Epithelial cell of proximal tubule (primary cell): ENCODE data around the gene PPP2R2C. TPM values are rescaled to one million over a fixed set of nuclear protein-coding genes. Genes with fewer than 3 reads are reported as not detected.

ENCODE experiments used
- DNase-seq: peaks from one replicate; pipeline ENCODE4 v3.0.0-alpha.2; 2011; ENCODE audit warnings: low read depth
- H3K4me3 ChIP-seq: 2 replicates; pipeline ENCODE4 v1.5.1; 2011; ENCODE audit warnings: low read depth, mild to moderate bottlenecking, low read length
- CTCF ChIP-seq: conservative IDR thresholded peaks from 2 replicates; pipeline ENCODE4 v1.5.1; 2012; ENCODE audit warnings: low read depth, mild to moderate bottlenecking, low read length
- total RNA-seq: library from RNA; depleted of rRNA; stranded (reverse); fragments of >200 nt; gene quantifications from 2 replicates; pipeline ENCODE4 v1.2.3, GENCODE V29; 2015

PPP2R2C gene
- total RNA-seq, 1 donor from 2014 or later = not detected

- TF ChIP-seq CTCF = no peak
- DNase-seq = no peak
- no peak overlapping the region for H3K4me3 ChIP-seq
Measured at GRCh38 chr4:6416518-6417286, 55.7 kb downstream of the PPP2R2C start.

- no peak for TF ChIP-seq CTCF
- no peak overlapping the region for H3K4me3 ChIP-seq
- no peak for DNase-seq
Measured at GRCh38 chr4:6415031-6415705, 57.2 kb downstream of the PPP2R2C start.

DNA sequence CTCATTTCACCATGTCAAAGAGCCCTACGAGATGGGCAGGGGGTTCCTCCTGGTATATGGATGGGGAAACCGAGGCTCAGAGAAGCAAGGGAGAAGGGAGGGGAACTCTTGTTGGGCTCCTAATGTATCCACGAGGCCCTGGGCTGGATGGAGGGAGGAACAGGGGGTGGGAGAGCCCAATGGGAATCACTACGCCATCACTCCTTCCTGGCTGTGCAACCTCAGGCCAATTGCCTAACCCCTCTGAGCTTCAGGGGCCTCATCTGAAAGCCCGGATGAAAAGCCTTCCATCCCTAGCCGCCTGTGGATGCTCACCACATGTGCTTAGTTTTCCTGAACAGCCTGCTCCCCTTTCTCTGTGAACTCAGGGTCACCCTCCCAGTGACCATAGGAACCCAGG, 57.8 kb downstream of the PPP2R2C start:
- TF ChIP-seq CTCF = no peak
- no peak overlapping the region for H3K4me3 ChIP-seq
- no peak for DNase-seq

DNA sequence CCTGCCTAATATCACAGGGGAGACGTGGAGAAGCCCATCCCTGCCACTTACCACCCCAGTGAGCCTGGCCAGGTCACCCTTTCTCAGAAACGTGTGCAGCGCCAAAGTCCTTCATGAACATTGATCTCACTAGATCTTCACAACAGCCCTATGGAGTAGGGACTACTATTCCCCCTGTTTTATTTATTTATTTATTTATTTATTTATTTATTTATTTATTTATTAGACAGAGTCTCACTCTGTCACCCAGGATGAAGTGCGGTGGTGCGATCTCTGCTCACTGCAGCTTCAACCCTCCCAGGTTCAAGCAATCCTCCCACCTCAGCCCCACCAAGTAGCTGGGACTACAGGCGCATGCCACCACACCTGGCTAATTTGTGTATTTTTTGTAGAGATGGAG, 61.8 kb downstream of the PPP2R2C start:
- H3K4me3 ChIP-seq = no peak overlapping the region
- DNase-seq = no peak
- TF ChIP-seq CTCF = no peak

DNA sequence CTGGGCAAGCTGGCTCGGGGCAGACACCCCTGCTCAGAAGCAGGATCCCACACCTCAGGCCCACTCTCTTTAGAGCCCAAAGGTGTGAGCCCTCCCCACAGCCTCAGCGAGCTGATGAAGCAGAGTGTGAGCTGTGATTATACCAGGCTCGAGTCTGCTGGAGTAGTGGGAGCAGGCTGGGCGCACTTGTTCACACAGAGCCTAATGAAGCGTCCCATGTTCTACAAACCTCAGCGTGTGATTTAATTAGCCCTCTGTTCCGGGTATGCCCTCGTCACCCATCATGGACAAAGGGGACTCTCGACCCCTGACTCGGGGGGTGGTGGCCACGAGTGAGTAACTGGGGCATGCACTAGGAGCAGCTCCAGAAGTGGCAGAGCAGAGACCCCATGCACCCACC, 62.3 kb downstream of the PPP2R2C start:
- no peak for DNase-seq
- H3K4me3 ChIP-seq = no peak overlapping the region
- TF ChIP-seq CTCF = no peak

DNA sequence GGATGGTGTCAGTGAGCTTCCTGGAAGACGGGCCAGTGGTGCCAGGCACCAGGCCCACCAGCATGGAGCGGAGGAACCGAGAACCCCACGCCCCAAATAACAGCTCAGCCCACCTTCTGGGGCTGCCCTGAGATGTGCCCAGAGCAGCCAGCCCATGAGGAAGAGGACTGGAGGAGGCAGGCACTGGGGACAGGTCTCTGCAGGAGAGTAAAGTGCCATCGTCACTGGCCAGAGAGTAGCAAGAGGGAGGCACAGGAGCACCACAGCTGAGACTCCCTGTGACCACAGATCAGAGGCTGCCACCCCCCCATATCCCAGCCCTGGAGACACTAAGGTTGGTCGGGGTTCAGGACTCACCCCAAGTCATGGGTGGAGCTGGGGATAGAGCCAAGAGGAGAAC, 63.0 kb downstream of the PPP2R2C start:
- DNase-seq = no peak
- no peak overlapping the region for H3K4me3 ChIP-seq
- TF ChIP-seq CTCF = no peak
